Prostate gland (tissue), 2 donors: Measurements from ENCODE around the gene HIC2. TPM values are rescaled to one million over a fixed set of nuclear protein-coding genes. Genes with fewer than 3 reads are reported as not detected.

Experiments
- DNase-seq: peaks from one replicate; pipeline ENCODE4 v3.0.0-alpha.2; 2019; ENCODE audit warnings: low spot score
- H3K27ac ChIP-seq, 2 donors: fragments of 200-600 bp; sonication (generic); 2 replicates each; pipeline ENCODE4 v1.5.1; 2017 to 2019
- H3K27me3 ChIP-seq: fragments of 200-600 bp; sonication (generic); replicated peaks from 2 replicates; pipeline ENCODE4 v1.5.1; 2019; ENCODE audit not compliant: insufficient read depth
- H3K36me3 ChIP-seq, 2 donors: fragments of 200-600 bp; sonication (generic); 1 replicate in 1 of 2; 2 replicates in 1 of 2; pipeline versions ENCODE4 v1.5.1 to v1.8.1; 2017 to 2019
- H3K4me1 ChIP-seq: fragments of 200-600 bp; sonication (generic); replicated peaks from 2 replicates; pipeline ENCODE4 v1.5.1; 2019
- H3K4me3 ChIP-seq, 2 donors: fragments of 200-600 bp; sonication (generic); 2 replicates each; pipeline ENCODE4 v1.5.1; 2017 to 2019
- H3K9me3 ChIP-seq: fragments of 200-600 bp; sonication (generic); 2 replicates; pipeline ENCODE4 v1.5.1; 2017
- POLR2A ChIP-seq: fragments of 450-650 bp; IDR thresholded peaks from one replicate; pipeline ENCODE4 v1.6.1; 2016; ENCODE audit warnings: antibody characterized with exemption, mild to moderate bottlenecking
- POLR2AphosphoS5 ChIP-seq: sonication (generic); formaldehyde crosslinking; IDR thresholded peaks from one replicate; pipeline ENCODE4 v1.6.1; 2017; ENCODE audit warnings: antibody characterized with exemption
- WGBS: methylation state at CpG from one replicate; pipeline ENCODE4 v1.1.5; 2018; 5-methylcytosine and 5-hydroxymethylcytosine counted together
- intact Hi-C: fragments of 100-400 bp; cut with DNase I; formaldehyde crosslinking; loops from one replicate; pipeline ENCODE4 v1.14.2; 2022
- total RNA-seq, 2 donors: library from RNA; depleted of rRNA; stranded (reverse); fragments of >200 nt; gene quantifications; one replicate each; pipeline ENCODE4 v1.1.0, GENCODE V29; 2016
- TF ChIP-seq, protein P1 (sequence below), 4 experiments: fragments of 200-600 bp in 2 of 4; fragments of 450-650 bp in 2 of 4; sonication (generic) in 2 of 4; IDR thresholded peaks; 1 replicate in 3 of 4; 2 replicates in 1 of 4; pipeline ENCODE4 v1.5.1; 2016 to 2019; ENCODE audit warnings: antibody characterized with exemption in 4 of 4, mild to moderate bottlenecking in 2 of 4, moderate library complexity in 2 of 4

Gene HIC2
- total RNA-seq, 2 donors from 2014 or later: 2.3 to 16.8 TPM

DNA sequence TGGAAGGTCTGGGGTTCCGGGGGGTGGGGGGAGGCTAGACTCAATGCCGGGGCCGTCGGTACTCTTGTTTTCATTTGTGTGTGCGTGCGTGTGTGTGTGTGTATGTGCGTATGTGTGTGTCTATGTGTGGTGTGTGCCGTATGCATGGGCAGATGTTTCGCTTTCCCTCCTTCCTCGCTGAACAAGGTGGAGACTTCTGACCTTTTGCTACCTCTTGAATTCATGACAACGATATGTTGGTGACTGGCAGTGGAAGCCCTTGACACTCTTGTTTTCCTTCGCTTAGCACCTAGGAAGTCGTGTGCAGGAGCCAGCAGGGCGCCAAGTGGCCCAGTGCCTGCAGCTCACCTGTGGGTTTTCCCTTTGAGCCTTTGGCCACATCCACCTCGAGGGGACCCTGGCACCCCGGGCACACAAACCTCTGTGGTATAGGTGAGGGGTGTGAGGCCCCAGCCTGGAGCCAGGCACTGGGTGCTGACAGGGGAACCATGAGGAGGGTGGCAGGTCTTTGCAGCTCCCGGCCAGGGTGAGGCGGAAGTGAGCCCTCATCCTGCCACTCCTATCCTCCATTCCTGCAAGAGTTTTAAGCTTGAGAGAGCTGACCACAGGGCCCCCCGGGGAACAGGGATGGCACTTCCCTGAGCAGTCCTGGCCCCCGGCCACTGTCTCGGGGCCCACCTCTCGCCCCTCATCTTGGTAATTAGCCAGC lies 30.7 kb downstream of the HIC2 start:
- WGBS: 88% methylated on average over 22 of the region's 22 CpGs

DNA sequence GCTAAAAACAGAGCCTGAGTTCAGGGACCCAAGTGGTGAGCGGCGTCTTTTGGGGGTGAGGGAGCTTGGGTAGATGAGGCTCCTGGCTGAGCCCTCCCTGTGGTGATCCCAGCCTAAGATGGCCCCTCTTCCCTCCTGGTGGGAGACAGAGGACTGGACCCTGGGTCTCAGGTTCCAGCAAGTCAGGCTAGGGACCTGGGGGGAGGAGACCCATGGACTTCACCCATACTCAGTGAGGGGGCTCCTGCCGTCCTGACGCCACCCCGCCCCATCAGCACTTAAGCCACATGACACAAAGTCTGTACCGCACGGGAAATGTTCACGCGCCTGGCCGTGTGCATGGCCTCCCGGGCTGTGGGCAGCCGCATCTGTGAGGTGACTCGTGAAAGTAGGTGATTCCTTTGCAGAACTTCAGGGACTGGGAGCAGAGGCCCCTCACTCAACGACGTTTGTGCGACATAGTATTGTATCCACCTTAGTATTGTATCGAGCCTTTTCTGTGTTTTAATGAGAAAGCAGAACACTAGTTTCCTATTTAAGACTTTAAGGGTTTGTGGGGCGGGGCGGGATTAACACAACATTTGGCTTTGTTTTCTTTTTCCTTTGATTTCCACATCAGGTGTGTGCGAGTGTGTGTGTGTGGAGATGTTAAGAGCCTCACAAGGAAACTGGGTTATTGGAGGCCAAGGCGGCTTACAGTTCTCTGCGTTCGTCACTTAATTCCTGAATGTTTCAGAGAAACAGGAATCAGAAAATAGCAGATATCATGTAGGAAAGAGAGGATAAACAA lies 31.7 kb downstream of the HIC2 start:
- H3K4me1 ChIP-seq: no peaks in the 10 kb centered on the region
- no peak for TF ChIP-seq POLR2AphosphoS5
- no peak for TF ChIP-seq POLR2A
- TF ChIP-seq, protein P1, sequence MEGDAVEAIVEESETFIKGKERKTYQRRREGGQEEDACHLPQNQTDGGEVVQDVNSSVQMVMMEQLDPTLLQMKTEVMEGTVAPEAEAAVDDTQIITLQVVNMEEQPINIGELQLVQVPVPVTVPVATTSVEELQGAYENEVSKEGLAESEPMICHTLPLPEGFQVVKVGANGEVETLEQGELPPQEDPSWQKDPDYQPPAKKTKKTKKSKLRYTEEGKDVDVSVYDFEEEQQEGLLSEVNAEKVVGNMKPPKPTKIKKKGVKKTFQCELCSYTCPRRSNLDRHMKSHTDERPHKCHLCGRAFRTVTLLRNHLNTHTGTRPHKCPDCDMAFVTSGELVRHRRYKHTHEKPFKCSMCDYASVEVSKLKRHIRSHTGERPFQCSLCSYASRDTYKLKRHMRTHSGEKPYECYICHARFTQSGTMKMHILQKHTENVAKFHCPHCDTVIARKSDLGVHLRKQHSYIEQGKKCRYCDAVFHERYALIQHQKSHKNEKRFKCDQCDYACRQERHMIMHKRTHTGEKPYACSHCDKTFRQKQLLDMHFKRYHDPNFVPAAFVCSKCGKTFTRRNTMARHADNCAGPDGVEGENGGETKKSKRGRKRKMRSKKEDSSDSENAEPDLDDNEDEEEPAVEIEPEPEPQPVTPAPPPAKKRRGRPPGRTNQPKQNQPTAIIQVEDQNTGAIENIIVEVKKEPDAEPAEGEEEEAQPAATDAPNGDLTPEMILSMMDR (IDR thresholded peaks at IDR 0.05): no peak
- no peak overlapping the region for H3K4me3 ChIP-seq
- peaks cover 0 to 3% of the 10 kb centered on the region in 2 donors for H3K36me3 ChIP-seq
- H3K27ac ChIP-seq: no peak overlapping the region
- DNase-seq: peak; percentile 3
- WGBS: 90% methylated on average over 23 of the region's 23 CpGs
- intact Hi-C loops: no loop called here
- no peaks in the 10 kb centered on the region for H3K27me3 ChIP-seq
- H3K9me3 ChIP-seq: no peaks in the 10 kb centered on the region

More for the DNA sequence above, 30.7 kb downstream of the HIC2 start:
- H3K4me1 ChIP-seq: no peaks in the 10 kb centered on the region
- no peaks in the 10 kb centered on the region for H3K9me3 ChIP-seq
- H3K27ac ChIP-seq: no peak overlapping the region
- H3K36me3 ChIP-seq: peaks cover 0 to 3% of the 10 kb centered on the region in 2 donors
- H3K4me3 ChIP-seq: no peak overlapping the region
- DNase-seq: peak; percentile 2
- intact Hi-C loops: no loop called here
- H3K27me3 ChIP-seq: no peaks in the 10 kb centered on the region
- TF ChIP-seq POLR2A (no peak), POLR2AphosphoS5 (no peak)
- TF ChIP-seq, protein P1 (IDR thresholded peaks at IDR 0.05): no peak

DNA sequence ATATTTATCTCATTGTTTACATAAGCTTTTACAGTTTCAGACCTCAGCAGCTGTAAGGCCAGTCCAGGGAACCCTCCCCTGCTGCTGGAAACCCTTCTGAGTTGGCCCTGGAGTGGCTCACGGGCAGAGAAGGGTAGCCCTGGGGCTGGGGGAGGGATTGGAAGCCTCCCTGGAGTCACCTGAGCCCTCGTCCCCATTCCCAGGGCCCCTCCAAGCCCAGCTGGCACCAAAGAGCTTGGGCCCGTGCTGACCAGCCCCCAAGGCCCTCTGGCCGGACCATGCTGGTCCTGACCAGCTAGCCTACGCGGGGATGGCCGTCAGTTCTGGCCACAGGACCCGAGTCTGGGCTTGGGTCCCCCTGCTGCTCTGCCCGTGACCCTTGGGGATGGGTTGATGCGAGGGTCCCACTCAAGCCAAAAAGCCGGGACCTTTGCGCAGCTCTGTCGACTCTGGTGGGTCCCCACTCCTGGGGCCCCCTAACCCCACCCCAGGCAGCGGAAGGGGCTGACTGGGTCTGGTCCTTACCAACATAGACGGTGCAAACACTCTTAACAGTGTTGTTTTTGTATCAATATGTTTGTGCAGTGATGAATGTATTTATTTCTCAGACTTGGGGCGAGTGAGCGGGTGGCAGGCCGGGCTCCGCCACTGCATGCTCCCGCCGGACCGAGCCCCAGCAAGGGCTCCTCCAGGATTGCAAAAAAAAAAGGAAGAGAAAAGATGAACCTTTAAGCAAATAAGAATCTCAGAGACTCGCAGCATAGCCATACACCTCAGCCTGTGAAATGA lies 32.6 kb downstream of the HIC2 start:
- Histone ChIP-seq H3K27me3 (no peaks in the 10 kb centered on the region), H3K4me1 (no peaks in the 10 kb centered on the region), H3K36me3 (peaks cover 0 to 3% of the 10 kb centered on the region in 2 donors), H3K27ac (no peak overlapping the region), H3K4me3 (no peak overlapping the region), H3K9me3 (no peaks in the 10 kb centered on the region)
- 86% methylated on average over 19 of the region's 23 CpGs for WGBS
- intact Hi-C loops: no loop called here
- TF ChIP-seq, protein P1 (IDR thresholded peaks at IDR 0.05): no peak
- TF ChIP-seq POLR2AphosphoS5: no peak
- TF ChIP-seq POLR2A: no peak
- DNase-seq: peak; percentile 1

DNA sequence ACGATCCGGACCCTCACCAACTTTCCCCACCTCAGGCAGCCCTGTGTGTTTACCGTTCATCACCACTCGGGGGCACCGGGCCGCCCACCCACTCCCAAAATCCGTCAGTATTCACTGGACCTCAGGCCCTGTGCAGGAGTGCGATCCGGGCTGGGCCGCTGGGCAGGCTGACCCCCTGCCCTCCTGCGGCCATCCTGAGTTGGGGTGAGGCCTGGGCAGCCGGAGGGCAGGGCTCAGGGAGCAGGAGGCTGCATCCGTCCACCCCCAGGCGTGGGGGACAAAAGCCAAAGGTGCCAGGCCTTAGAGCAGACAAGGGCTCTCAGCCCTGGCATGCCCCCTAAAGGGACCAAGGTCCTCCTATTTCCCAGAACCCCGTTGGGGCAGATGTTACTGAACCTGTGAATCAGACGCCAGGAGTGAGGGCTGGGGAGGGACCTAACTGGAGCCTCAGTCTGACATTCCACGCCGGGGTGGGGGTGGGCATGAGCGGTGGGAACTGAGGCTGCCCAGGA lies 33.2 kb downstream of the HIC2 start:
- WGBS: 77% methylated on average over 19 of the region's 19 CpGs
- Histone ChIP-seq H3K36me3 (no peaks in the 10 kb centered on the region), H3K4me3 (no peak overlapping the region), H3K27ac (no peak overlapping the region), H3K4me1 (no peaks in the 10 kb centered on the region), H3K27me3 (no peaks in the 10 kb centered on the region), H3K9me3 (no peaks in the 10 kb centered on the region)
- intact Hi-C loops: no loop called here
- DNase-seq: peak; percentile 2
- TF ChIP-seq, protein P1 (IDR thresholded peaks at IDR 0.05): no peak
- no peak for TF ChIP-seq POLR2AphosphoS5
